Activated B cell treated with CpG ODN at 0.5 μM for 24 hours (primary cell): Measurements from ENCODE around the gene MGAT5. TPM values are rescaled to one million over a fixed set of nuclear protein-coding genes. Genes with fewer than 3 reads are reported as not detected.

Source experiments
- ATAC-seq: fragments of 200-7000 bp; cut with Tn5 transposase; one replicate; pipeline ENCODE4 v1.10.0; 2021; ENCODE audit warnings: low read depth, mild to moderate bottlenecking, moderate library complexity
- CTCF ChIA-PET: fragments of 350-600 bp; sonication (Branson Sonifier 250); formaldehyde crosslinking; loops from one replicate; lab custom pipeline; 2021; ENCODE audit warnings: antibody characterized with exemption; lab: Charles Lee
- POLR2A ChIA-PET: fragments of 350-600 bp; sonication (Branson Sonifier 250); formaldehyde crosslinking; loops from one replicate; lab custom pipeline; 2021; ENCODE audit warnings: antibody characterized with exemption; lab: Charles Lee
- DNase-seq: peaks from one replicate; pipeline ENCODE4 v3.0.0; 2022
- H3K27ac Mint-ChIP-seq: one replicate; pipeline ENCODE4 v1.8.0; 2020; ENCODE audit warnings: mixed read lengths
- H3K27me3 Mint-ChIP-seq: one replicate; pipeline ENCODE4 v1.8.0; 2021; ENCODE audit warnings: mixed read lengths
- H3K36me3 Mint-ChIP-seq: one replicate; pipeline ENCODE4 v1.8.0; 2021; ENCODE audit warnings: low read depth, mixed read lengths
- H3K4me1 Mint-ChIP-seq: one replicate; pipeline ENCODE4 v1.8.0; 2021; ENCODE audit warnings: mixed read lengths
- H3K4me3 Mint-ChIP-seq: one replicate; pipeline ENCODE4 v1.8.0; 2020; ENCODE audit warnings: mild to moderate bottlenecking, mixed read lengths
- H3K9me3 Mint-ChIP-seq: one replicate; pipeline ENCODE4 v1.8.0; 2020; ENCODE audit warnings: mixed read lengths
- intact Hi-C: fragments of 100-400 bp; cut with micrococcal nuclease; formaldehyde crosslinking; loops from one replicate; pipeline ENCODE4 v1.15.1; 2024
- total RNA-seq: library from RNA; stranded (reverse); gene quantifications from 2 replicates; pipeline ENCODE4 v1.2.3, GENCODE V29; 2022
- TF ChIP-seq, protein P1 (sequence below): fragments of 200-600 bp; IDR thresholded peaks from one replicate; pipeline ENCODE4 v1.8.0; 2022; ENCODE audit warnings: antibody characterized with exemption, mild to moderate bottlenecking

MGAT5 gene
- total RNA-seq, 1 donor from 2014 or later: 66.7 TPM

DNA sequence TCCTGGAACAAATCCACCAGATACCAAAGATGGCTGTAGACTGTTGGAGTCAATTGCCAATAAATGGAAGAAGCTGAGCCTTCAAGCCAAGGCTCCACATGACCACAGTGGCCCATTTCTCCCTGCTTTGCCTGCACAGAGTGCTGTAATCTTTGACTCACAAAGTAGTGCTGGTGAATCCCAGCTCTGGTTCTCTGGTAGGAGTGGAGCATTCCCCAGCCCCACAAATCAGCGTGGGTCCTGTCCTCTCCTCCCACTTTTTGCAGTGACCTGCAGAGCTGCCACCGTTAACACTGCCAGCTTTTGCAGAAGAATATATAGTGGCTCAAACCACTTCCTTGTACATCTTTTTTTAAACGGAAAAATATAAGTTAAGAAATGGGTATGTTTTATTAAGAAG lies 93.9 kb downstream of the MGAT5 start:
- Mint-ChIP-seq H3K27me3 (no peaks in the 10 kb centered on the region), H3K4me1 (peaks cover 29% of the 10 kb centered on the region), H3K9me3 (no peaks in the 10 kb centered on the region), H3K27ac (no peak overlapping the region), H3K4me3 (no peak overlapping the region), H3K36me3 (peaks cover 82% of the 10 kb centered on the region)
- intact Hi-C loops: loop anchor here (10.0 kb wide), 1 partner anchor 47 kb away; no protein-coding TSS in a partner anchor
- DNase-seq: no peak
- CTCF ChIA-PET: interaction anchor here (1.3 kb wide), 1 partner anchor 33 kb away, joined by 4 read pairs; no protein-coding TSS in a partner anchor
- TF ChIP-seq, protein P1, sequence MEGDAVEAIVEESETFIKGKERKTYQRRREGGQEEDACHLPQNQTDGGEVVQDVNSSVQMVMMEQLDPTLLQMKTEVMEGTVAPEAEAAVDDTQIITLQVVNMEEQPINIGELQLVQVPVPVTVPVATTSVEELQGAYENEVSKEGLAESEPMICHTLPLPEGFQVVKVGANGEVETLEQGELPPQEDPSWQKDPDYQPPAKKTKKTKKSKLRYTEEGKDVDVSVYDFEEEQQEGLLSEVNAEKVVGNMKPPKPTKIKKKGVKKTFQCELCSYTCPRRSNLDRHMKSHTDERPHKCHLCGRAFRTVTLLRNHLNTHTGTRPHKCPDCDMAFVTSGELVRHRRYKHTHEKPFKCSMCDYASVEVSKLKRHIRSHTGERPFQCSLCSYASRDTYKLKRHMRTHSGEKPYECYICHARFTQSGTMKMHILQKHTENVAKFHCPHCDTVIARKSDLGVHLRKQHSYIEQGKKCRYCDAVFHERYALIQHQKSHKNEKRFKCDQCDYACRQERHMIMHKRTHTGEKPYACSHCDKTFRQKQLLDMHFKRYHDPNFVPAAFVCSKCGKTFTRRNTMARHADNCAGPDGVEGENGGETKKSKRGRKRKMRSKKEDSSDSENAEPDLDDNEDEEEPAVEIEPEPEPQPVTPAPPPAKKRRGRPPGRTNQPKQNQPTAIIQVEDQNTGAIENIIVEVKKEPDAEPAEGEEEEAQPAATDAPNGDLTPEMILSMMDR: no peak
- no peak for ATAC-seq
- POLR2A ChIA-PET: interaction anchor here (0.5 to 1.0 kb wide), 3 partner anchors 13 to 74 kb away, joined by 3 to 9 read pairs (median 3); no protein-coding TSS in a partner anchor

DNA sequence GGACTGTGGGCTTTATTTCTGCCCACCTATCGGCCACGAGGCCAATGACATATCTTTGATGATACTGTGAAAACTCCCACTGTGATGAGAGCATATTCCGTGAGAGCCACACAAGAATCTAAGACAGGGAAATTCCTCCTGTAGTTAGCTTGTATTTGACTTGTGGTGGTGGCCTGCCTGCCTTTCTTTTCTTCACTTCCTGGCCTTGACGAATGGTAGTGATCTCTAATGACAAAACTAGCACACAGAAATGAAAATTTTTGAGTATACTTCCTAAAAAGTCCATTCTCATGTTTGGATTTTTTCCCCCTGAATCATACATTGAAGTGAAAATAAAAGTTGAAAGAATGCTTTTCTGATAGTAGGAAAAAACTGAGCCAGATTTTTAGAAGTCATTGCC lies 94.4 kb downstream of the MGAT5 start:
- peaks cover 29% of the 10 kb centered on the region for H3K4me1 Mint-ChIP-seq
- peaks cover 82% of the 10 kb centered on the region for H3K36me3 Mint-ChIP-seq
- intact Hi-C loops: loop anchor here (10.0 kb wide), 1 partner anchor 47 kb away; no protein-coding TSS in a partner anchor
- DNase-seq (no peak), ATAC-seq (no peak)
- H3K27ac Mint-ChIP-seq: peak overlapping the region; percentile 54
- POLR2A ChIA-PET: interaction anchor here (0.9 to 1.0 kb wide), 2 partner anchors 14 to 75 kb away, joined by 3 to 9 read pairs; no protein-coding TSS in a partner anchor
- TF ChIP-seq, protein P1: no peak
- no peaks in the 10 kb centered on the region for H3K27me3 Mint-ChIP-seq
- CTCF ChIA-PET: interaction anchor here (1.3 kb wide), 1 partner anchor 33 kb away, joined by 4 read pairs; no protein-coding TSS in a partner anchor
- H3K4me3 Mint-ChIP-seq: no peak overlapping the region
- H3K9me3 Mint-ChIP-seq: no peaks in the 10 kb centered on the region

DNA sequence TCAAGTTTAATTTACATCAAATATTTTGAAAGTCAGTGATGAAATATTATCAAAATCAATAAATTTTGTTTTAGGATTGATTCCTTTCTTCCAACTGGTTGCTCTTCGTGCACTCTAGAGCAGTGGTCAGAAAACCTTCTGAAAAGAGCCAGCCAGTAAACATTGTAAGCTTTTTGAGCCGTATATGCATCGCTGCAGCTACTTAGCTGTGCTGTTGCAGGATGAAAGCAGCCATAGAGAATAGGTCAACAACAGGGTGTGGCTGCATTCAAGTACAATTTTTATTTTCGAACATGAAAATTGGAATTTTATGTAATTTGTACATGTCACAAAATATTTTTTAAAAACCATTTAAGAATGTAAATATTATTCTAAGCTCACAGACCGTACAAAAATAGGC lies 94.9 kb downstream of the MGAT5 start:
- peaks cover 80% of the 10 kb centered on the region for H3K36me3 Mint-ChIP-seq
- no peak overlapping the region for H3K4me3 Mint-ChIP-seq
- TF ChIP-seq, protein P1: no peak
- H3K27ac Mint-ChIP-seq: peak overlapping the region; percentile 54
- intact Hi-C loops: loop anchor here (10.0 kb wide), 1 partner anchor 46 kb away; no protein-coding TSS in a partner anchor
- H3K4me1 Mint-ChIP-seq: peaks cover 26% of the 10 kb centered on the region
- ChIA-PET CTCF (interaction anchor here (0.7 to 1.2 kb wide), 3 partner anchors 18 to 95 kb away, joined by 3 read pairs; partner anchors contain the start of gene MGAT5), POLR2A (interaction anchor here (0.9 kb wide), 1 partner anchor 75 kb away, joined by 3 read pairs; no protein-coding TSS in a partner anchor)
- H3K9me3 Mint-ChIP-seq: no peaks in the 10 kb centered on the region
- no peaks in the 10 kb centered on the region for H3K27me3 Mint-ChIP-seq
- DNase-seq (no peak), ATAC-seq (no peak)

DNA sequence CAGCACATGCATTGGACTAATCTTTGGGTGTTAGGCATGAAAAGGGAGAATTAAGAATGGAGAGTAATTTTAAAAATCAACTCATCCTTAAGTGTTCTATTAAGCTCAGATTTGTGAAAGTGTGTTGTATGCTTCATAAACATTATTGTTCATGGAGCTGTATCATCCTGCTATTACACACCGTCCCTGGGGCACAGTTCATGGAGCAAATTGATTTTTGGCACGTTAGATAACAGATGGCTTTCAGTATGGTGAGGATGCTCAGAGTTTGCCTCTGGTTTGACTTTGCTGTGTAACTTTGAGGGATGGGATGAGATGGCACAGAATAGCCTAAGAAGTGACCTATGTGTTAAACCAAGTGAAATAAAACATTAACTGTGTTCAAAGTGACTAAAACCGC lies 97.1 kb downstream of the MGAT5 start:
- no peak overlapping the region for H3K27ac Mint-ChIP-seq
- H3K36me3 Mint-ChIP-seq: peaks cover 80% of the 10 kb centered on the region
- ChIA-PET CTCF (interaction anchor here (1.0 kb wide), 1 partner anchor 16 kb away, joined by 3 read pairs; no protein-coding TSS in a partner anchor), POLR2A (interaction anchor here (1.2 kb wide), 1 partner anchor 9 kb away, joined by 3 read pairs; no protein-coding TSS in a partner anchor)
- no peak for ATAC-seq
- no peak for DNase-seq
- H3K27me3 Mint-ChIP-seq: no peaks in the 10 kb centered on the region
- H3K9me3 Mint-ChIP-seq: no peaks in the 10 kb centered on the region
- peaks cover 25% of the 10 kb centered on the region for H3K4me1 Mint-ChIP-seq
- TF ChIP-seq, protein P1: no peak
- intact Hi-C loops: loop anchor here (5.0 kb wide), 1 partner anchor 34 kb away; no protein-coding TSS in a partner anchor
- H3K4me3 Mint-ChIP-seq: no peak overlapping the region

DNA sequence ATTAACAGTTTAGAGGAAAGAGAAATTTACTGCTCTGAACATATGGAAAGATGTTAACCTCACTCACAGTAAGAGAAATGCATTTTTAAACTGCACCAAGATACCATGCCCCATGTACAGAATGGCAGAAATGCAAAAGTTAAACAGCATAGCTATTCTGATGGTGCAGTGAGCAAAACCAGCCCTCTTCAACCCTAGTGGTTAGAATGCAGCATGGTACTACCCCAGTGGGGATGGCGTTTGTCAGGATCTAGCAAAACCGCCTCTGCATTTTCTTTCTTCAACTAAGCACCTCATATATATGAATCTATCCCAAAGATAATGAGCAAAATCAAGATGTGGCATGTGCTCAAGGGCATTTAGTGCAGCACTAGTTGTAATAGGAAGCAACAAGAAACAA lies 98.0 kb downstream of the MGAT5 start:
- Mint-ChIP-seq H3K4me3 (no peak overlapping the region), H3K27ac (no peak overlapping the region), H3K9me3 (no peaks in the 10 kb centered on the region), H3K4me1 (peaks cover 25% of the 10 kb centered on the region), H3K27me3 (no peaks in the 10 kb centered on the region), H3K36me3 (peaks cover 81% of the 10 kb centered on the region)
- intact Hi-C loops: loop anchor here (2.0 to 5.0 kb wide), 2 partner anchors 15 to 35 kb away; no protein-coding TSS in a partner anchor
- TF ChIP-seq, protein P1: no peak
- no peak for DNase-seq
- ChIA-PET POLR2A (interaction anchor here (1.2 to 1.4 kb wide), 2 partner anchors 10 to 76 kb away, joined by 3 to 4 read pairs; no protein-coding TSS in a partner anchor), CTCF (interaction anchor here (1.4 kb wide), 1 partner anchor 15 kb away, joined by 3 read pairs; no protein-coding TSS in a partner anchor)
- no peak for ATAC-seq
